ENCODE results near the gene FZR1. TPM values are rescaled to one million over a fixed set of nuclear protein-coding genes. Genes with fewer than 3 reads are reported as not detected.

FZR1 gene
- total and polyA plus RNA-seq, 9 of the 15 experiments (the other 6 are each of a cell fraction or from before 2014, with no cell fraction given) = 0.18 to 48.0 (median 22.2) TPM

DNA sequence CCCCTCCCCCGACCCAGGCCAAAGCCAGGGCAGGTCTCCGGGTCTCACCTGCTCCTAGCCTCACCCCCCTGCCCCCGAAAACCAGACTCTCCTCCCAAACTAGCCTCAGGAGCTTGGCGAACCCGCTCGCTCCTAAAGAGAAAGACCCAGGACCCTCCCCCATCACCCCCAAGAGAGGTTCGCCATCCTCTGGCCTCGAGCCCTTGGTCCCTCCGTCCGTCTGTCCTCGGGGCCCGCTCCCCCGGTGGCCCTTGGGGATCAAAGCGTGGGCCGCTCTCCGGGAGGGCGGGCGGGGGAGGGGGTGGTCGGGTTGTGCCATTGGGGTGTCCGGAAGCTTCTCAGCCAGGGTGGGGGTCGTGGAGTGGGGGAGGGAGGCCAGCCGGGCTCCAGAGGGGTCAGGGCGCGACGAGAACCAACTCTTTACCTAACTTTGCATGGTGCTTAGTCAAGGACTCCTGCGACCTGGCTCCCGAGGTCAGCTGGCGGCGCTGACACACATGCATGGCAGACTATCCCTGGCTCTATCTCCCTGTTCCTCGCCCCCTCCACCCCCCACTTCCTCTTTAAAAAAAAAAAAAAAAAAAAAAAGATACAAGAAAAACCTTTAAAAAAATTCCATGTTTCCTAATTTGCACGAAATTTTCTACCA, 41.4 kb upstream of the FZR1 start:
- Histone ChIP-seq H3K9ac (ENCODE audit: insufficient read depth in 1 of 2, low read depth in 2 of 2, low read length in 2 of 2) (no peak overlapping the region; a peak in 1 of 4 replicates), H3K27ac (ENCODE audit: extremely low read depth, low read depth, low read length) (no peak overlapping the region), H3K79me2 (ENCODE audit: control insufficient read depth, insufficient read depth, low read length) (no peaks in the 10 kb centered on the region), H3K36me3 (ENCODE audit: control insufficient read depth, insufficient read depth, low read length) (peaks cover 34% of the 10 kb centered on the region; the same call in 2 of the 3 replicates), H3K4me2 (ENCODE audit: insufficient read depth, low read length) (no peak overlapping the region), H2AFZ (ENCODE audit: low read depth, low read length) (no peak overlapping the region), H3K4me3 (no peak overlapping the region), H3K27me3 (ENCODE audit: control insufficient read depth in 2 of 2, insufficient read depth in 2 of 2, low read length in 2 of 2) (no peaks in the 10 kb centered on the region), H3K9me1 (ENCODE audit: control insufficient read depth, insufficient read depth, low read length) (no peaks in the 10 kb centered on the region), H3K4me1 (replicated peaks in 1 of 2; ENCODE audit: control insufficient read depth in 2 of 2, insufficient read depth in 2 of 2, low read length in 2 of 2) (peaks cover 0 to 32% of the 10 kb centered on the region in 2 experiments; a peak in 2 of 5 replicates), H4K20me1 (replicated peaks; ENCODE audit: control insufficient read depth, insufficient read depth, low read length) (no peaks in the 10 kb centered on the region), H3K9me3 (replicated peaks; ENCODE audit: control insufficient read depth, insufficient read depth, low read depth, low read length) (peaks cover 7% of the 10 kb centered on the region)
- intact Hi-C loops (cut with micrococcal nuclease) (no loop called here), in situ Hi-C loops (cut with MboI) (no loop called here)
- 75% methylated on average over 11 of the region's 31 CpGs for WGBS (ENCODE audit: insufficient coverage, low coverage, missing lambda C conversion rate)
- DNase-seq (ENCODE audit: extremely low read depth in 1 of 4, low spot score in 3 of 4) = peak in 2 of 4 experiments; percentile 34 to 37
- peak; percentile 31; the same call in 1 of the 3 replicates for ATAC-seq
- CTCF ChIA-PET (ENCODE audit: low intra/inter-chr PET ratio) = no interaction called here
- POLR2A ChIA-PET = interaction anchor here (0.6 kb wide), 1 partner anchor 274 kb away, joined by 3 read pairs; no protein-coding TSS in a partner anchor
- BruUV-seq (replicated peaks) = no TSS peak
- FAIRE-seq = no peak
- TF ChIP-seq, protein P1, sequence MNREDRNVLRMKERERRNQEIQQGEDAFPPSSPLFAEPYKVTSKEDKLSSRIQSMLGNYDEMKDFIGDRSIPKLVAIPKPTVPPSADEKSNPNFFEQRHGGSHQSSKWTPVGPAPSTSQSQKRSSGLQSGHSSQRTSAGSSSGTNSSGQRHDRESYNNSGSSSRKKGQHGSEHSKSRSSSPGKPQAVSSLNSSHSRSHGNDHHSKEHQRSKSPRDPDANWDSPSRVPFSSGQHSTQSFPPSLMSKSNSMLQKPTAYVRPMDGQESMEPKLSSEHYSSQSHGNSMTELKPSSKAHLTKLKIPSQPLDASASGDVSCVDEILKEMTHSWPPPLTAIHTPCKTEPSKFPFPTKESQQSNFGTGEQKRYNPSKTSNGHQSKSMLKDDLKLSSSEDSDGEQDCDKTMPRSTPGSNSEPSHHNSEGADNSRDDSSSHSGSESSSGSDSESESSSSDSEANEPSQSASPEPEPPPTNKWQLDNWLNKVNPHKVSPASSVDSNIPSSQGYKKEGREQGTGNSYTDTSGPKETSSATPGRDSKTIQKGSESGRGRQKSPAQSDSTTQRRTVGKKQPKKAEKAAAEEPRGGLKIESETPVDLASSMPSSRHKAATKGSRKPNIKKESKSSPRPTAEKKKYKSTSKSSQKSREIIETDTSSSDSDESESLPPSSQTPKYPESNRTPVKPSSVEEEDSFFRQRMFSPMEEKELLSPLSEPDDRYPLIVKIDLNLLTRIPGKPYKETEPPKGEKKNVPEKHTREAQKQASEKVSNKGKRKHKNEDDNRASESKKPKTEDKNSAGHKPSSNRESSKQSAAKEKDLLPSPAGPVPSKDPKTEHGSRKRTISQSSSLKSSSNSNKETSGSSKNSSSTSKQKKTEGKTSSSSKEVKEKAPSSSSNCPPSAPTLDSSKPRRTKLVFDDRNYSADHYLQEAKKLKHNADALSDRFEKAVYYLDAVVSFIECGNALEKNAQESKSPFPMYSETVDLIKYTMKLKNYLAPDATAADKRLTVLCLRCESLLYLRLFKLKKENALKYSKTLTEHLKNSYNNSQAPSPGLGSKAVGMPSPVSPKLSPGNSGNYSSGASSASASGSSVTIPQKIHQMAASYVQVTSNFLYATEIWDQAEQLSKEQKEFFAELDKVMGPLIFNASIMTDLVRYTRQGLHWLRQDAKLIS (CRISPR knock-in tag; IDR thresholded peaks at IDR 0.05) = no peak
- no peak for TF ChIP-seq ELF1 (tag; IDR thresholded peaks at IDR 0.05)
- TF ChIP-seq NR4A1 (CRISPR knock-in tag; IDR thresholded peaks at IDR 0.05) = no peak
- TF ChIP-seq NR4A1 (tag; IDR thresholded peaks at IDR 0.05) = no peak
- no peak for TF ChIP-seq ZKSCAN8 (CRISPR knock-in tag; IDR thresholded peaks at IDR 0.05)
- TF ChIP-seq PCBP2 (IDR thresholded peaks at IDR 0.05; ENCODE audit: low read depth, low read length, poor library complexity, severe bottlenecking) = no peak
- TF ChIP-seq, protein P2, sequence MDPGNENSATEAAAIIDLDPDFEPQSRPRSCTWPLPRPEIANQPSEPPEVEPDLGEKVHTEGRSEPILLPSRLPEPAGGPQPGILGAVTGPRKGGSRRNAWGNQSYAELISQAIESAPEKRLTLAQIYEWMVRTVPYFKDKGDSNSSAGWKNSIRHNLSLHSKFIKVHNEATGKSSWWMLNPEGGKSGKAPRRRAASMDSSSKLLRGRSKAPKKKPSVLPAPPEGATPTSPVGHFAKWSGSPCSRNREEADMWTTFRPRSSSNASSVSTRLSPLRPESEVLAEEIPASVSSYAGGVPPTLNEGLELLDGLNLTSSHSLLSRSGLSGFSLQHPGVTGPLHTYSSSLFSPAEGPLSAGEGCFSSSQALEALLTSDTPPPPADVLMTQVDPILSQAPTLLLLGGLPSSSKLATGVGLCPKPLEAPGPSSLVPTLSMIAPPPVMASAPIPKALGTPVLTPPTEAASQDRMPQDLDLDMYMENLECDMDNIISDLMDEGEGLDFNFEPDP (CRISPR knock-in tag; IDR thresholded peaks at IDR 0.05) = no peak
- no peak for TF ChIP-seq BRD9 (IDR thresholded peaks at IDR 0.05; ENCODE audit: low read depth, partially characterized antibody)
- TF ChIP-seq FIP1L1 (IDR thresholded peaks at IDR 0.05; ENCODE audit: low read depth, low read length, poor library complexity, severe bottlenecking) = no peak
- no peak for TF ChIP-seq PHF21A (IDR thresholded peaks at IDR 0.05; ENCODE audit: borderline replicate concordance, low read depth)
- no peak for TF ChIP-seq ZNF184 (CRISPR knock-in tag; IDR thresholded peaks at IDR 0.05)
- no peak for TF ChIP-seq ATF1 (CRISPR knock-in tag; IDR thresholded peaks at IDR 0.05)
- no peak for TF ChIP-seq ATF1 (tag; IDR thresholded peaks at IDR 0.05)
- TF ChIP-seq SPI1 (IDR thresholded peaks at IDR 0.05; ENCODE audit: borderline replicate concordance, low read depth, low read length) = peak; percentile 72
- TF ChIP-seq ZNF57 (CRISPR knock-in tag; IDR thresholded peaks at IDR 0.05) = no peak
- no peak for TF ChIP-seq LEF1 (IDR thresholded peaks at IDR 0.05)
- no peak for TF ChIP-seq SLC30A9 (CRISPR knock-in tag; IDR thresholded peaks at IDR 0.05)
- no peak for TF ChIP-seq SMARCE1 (IDR thresholded peaks at IDR 0.05)
- TF ChIP-seq ETS2 (tag; IDR thresholded peaks at IDR 0.05; ENCODE audit: borderline replicate concordance, poor library complexity, severe bottlenecking) = no peak
